PC-9 (cell line): Measurements from ENCODE around the gene FEM1B. TPM values are rescaled to one million over a fixed set of nuclear protein-coding genes. Genes with fewer than 3 reads are reported as not detected.

Experiments used
- BruUV-seq: library from RNA; stranded (reverse); fragments of 400-500 nt; replicated peaks from 2 replicates; lab custom pipeline; 2021; lab: Mats Ljungman, UMichigan
- CTCF ChIA-PET: fragments of 300-600 bp; sonication (Branson Sonifier 250); formaldehyde crosslinking; loops from one replicate; lab custom pipeline; 2022; ENCODE audit warnings: antibody characterized with exemption; lab: Charles Lee
- POLR2A ChIA-PET: fragments of 300-600 bp; sonication (Branson Sonifier 250); formaldehyde crosslinking; loops from one replicate; lab custom pipeline; 2022; ENCODE audit warnings: antibody characterized with exemption; ENCODE audit not compliant: unreplicated experiment; lab: Charles Lee
- DNase-seq, 2 experiments: peaks; one replicate each; pipeline versions ENCODE4 v3.0.0 to v3.0.0-alpha.2; 2015 to 2022; ENCODE audit warnings: mixed read lengths in 1 of 2
- H2AFZ ChIP-seq: fragments of 200-600 bp; sonication (generic); 2 replicates; pipeline ENCODE4 v1.8.1; 2017; ENCODE audit warnings: antibody characterized with exemption
- H3F3A ChIP-seq: fragments of 200-600 bp; sonication (generic); 2 replicates; pipeline ENCODE4 v1.8.1; 2017; ENCODE audit warnings: antibody characterized with exemption, mild to moderate bottlenecking, low read depth; ENCODE audit not compliant: insufficient read depth
- H3K27ac ChIP-seq: fragments of 200-600 bp; sonication (generic); 2 replicates; pipeline ENCODE4 v1.6.1; 2016; ENCODE audit warnings: mixed run types
- H3K27me3 ChIP-seq: fragments of 200-600 bp; sonication (generic); 2 replicates; pipeline ENCODE4 v1.6.1; 2016; ENCODE audit warnings: low read depth, mixed run types; ENCODE audit not compliant: insufficient read depth
- H3K36me3 ChIP-seq: fragments of 200-600 bp; sonication (generic); 2 replicates; pipeline ENCODE4 v1.6.1; 2016; ENCODE audit warnings: low read depth, mixed run types
- H3K4me1 ChIP-seq: fragments of 200-600 bp; sonication (generic); replicated peaks from 2 replicates; pipeline ENCODE4 v1.6.1; 2016; ENCODE audit warnings: mixed run types; ENCODE audit not compliant: insufficient read depth
- H3K4me2 ChIP-seq: fragments of 200-600 bp; sonication (generic); 2 replicates; pipeline ENCODE4 v1.6.1; 2017; ENCODE audit warnings: mixed run types
- H3K4me3 ChIP-seq: fragments of 200-600 bp; sonication (generic); 2 replicates; pipeline ENCODE4 v1.6.1; 2016; ENCODE audit warnings: mixed run types
- H3K79me2 ChIP-seq: fragments of 200-600 bp; sonication (generic); 2 replicates; pipeline ENCODE4 v1.6.1; 2017; ENCODE audit warnings: low read depth, mixed run types
- H3K9me2 ChIP-seq: fragments of 200-600 bp; sonication (generic); 2 replicates; pipeline ENCODE4 v1.8.1; 2017; ENCODE audit warnings: mild to moderate bottlenecking; ENCODE audit not compliant: insufficient read depth
- H3K9me3 ChIP-seq: fragments of 200-600 bp; sonication (generic); 2 replicates; pipeline ENCODE4 v1.8.1; 2016; ENCODE audit warnings: low read depth; ENCODE audit not compliant: insufficient read depth
- H4K20me1 ChIP-seq: fragments of 200-600 bp; sonication (generic); 2 replicates; pipeline ENCODE4 v1.8.1; 2017; ENCODE audit not compliant: insufficient read depth
- CTCF ChIP-seq: fragments of 200-600 bp; sonication (generic); conservative IDR thresholded peaks from 2 replicates; pipeline ENCODE4 v1.6.1; 2017; ENCODE audit warnings: mixed run types, antibody characterized with exemption, mild to moderate bottlenecking, moderate library complexity
- EZH2 ChIP-seq: fragments of 200-600 bp; sonication (generic); IDR thresholded peaks from 2 replicates; pipeline ENCODE4 v1.8.0; 2017; ENCODE audit warnings: antibody characterized with exemption, low read depth
- intact Hi-C: fragments of 100-400 bp; cut with micrococcal nuclease; formaldehyde crosslinking; loops from one replicate; pipeline ENCODE4 v1.10.0; 2022; ENCODE audit not compliant: unreplicated experiment
- total RNA-seq: library from RNA; stranded (reverse); gene quantifications from 2 replicates; pipeline ENCODE4 v1.2.3, GENCODE V29; 2021

Gene FEM1B
- total RNA-seq, 1 experiment from 2014 or later, result 31.6 TPM

GRCh38 chr15:68228971-68229385 is 48.6 kb upstream of the FEM1B start:
- intact Hi-C loops, result loop anchor here (2.0 kb wide), 1 partner anchor 50 kb away; no protein-coding TSS in a partner anchor
- H3K4me3 ChIP-seq, result peak overlapping the region; percentile 90
- DNase-seq, result no peak
- ChIA-PET CTCF (interaction anchor here (0.6 kb wide), 1 partner anchor 67 kb away, joined by 3 read pairs; no protein-coding TSS in a partner anchor), POLR2A (no interaction called here)
- H3K4me2 ChIP-seq, result peak overlapping the region; percentile 93
- BruUV-seq, result no TSS peak
- no peaks in the 10 kb centered on the region for H3K9me2 ChIP-seq
- H4K20me1 ChIP-seq, result no peaks in the 10 kb centered on the region
- H3K27ac ChIP-seq, result no peak overlapping the region
- no peak for TF ChIP-seq EZH2
- TF ChIP-seq CTCF, result no peak
- peak overlapping the region; percentile 88 for H2AFZ ChIP-seq
- H3F3A ChIP-seq, result peaks cover 3% of the 10 kb centered on the region; the same call in 1 of the 2 replicates
- peaks cover 15% of the 10 kb centered on the region; the same call in 1 of the 2 replicates for H3K4me1 ChIP-seq
- no peaks in the 10 kb centered on the region for H3K36me3 ChIP-seq
- H3K9me3 ChIP-seq, result no peaks in the 10 kb centered on the region
- H3K79me2 ChIP-seq, result peaks cover 49% of the 10 kb centered on the region
- no peaks in the 10 kb centered on the region for H3K27me3 ChIP-seq

DNA sequence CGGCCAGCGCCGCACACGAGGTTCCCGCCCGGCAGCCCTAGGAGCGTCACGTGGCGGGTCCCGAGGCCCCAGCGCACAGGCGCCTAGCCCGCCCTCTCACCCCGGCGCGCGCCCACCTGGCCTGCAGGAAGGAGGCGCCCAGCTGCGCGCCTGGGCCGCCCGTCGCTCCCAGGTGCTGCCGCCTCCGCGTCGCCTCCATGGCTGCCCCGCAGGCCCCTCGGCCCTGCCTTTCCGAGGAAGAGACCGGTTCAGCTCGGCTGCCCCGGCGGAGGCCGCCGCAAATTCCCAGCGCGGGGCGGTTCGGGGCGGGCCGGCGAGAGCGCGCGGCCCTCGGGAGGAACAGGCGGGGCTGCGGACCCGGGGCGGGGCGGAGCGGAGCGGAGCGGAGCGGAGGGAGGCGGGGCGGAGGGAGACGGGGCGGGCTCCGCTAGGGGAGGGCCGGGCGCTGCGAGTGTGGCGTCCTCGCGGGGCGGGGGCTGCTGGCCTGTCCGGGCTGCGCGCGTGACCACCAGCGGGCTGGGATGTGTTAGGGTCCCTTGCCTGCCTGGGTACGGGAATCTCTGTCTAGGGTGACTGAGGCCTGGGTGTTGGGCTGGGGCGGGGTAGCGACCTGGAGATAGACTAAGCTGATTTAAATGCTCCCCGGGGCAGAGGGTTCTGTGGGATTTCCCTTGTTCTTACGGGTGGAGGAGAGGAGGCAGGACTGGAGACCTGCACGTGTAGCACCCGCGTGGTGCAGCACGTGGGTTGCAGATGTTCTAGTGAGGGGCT is 48.0 kb upstream of the FEM1B start, which contains the start of gene CLN6:
Gene CLN6 (minus strand): TSS at position 343 of the 771 bp plus-strand sequence. CDS start 144 bp downstream, at position 199.
- Histone ChIP-seq H2AFZ (peak within 1 kb of the TSS; percentile 92), H3K4me1 (peaks cover 15% of the 10 kb centered on the region; the same call in 1 of the 2 replicates), H4K20me1 (no peaks in the 10 kb centered on the region), H3K4me3 (peak within 1 kb of the TSS; percentile 90), H3K4me2 (peak within 1 kb of the TSS; percentile 93), H3K27me3 (no peaks in the 10 kb centered on the region), H3F3A (peaks cover 3% of the 10 kb centered on the region; the same call in 1 of the 2 replicates), H3K27ac (no peak within 1 kb of the TSS), H3K9me2 (no peaks in the 10 kb centered on the region), H3K9me3 (no peaks in the 10 kb centered on the region), H3K79me2 (peaks cover 43% of the 10 kb centered on the region), H3K36me3 (no peaks in the 10 kb centered on the region)
- DNase-seq, result peak; percentile 41 to 79
- ChIA-PET POLR2A (no interaction called here), CTCF (interaction anchor here (0.6 kb wide), 1 partner anchor 67 kb away, joined by 3 read pairs; no protein-coding TSS in a partner anchor)
- intact Hi-C loops, result loop anchor here (2.0 kb wide), 1 partner anchor 49 kb away; no protein-coding TSS in a partner anchor
- no peak for TF ChIP-seq EZH2
- no peak for TF ChIP-seq CTCF
- BruUV-seq, result no TSS peak

- H3K79me2 ChIP-seq, result peaks cover 34% of the 10 kb centered on the region
- TF ChIP-seq EZH2 (no peak), CTCF (no peak)
- peak overlapping the region; percentile 93 for H3K4me2 ChIP-seq
- POLR2A ChIA-PET, result interaction anchor here (0.5 kb wide), 1 partner anchor 69 kb away, joined by 4 read pairs; no protein-coding TSS in a partner anchor
- H3K27me3 ChIP-seq, result no peaks in the 10 kb centered on the region
- DNase-seq, result no peak
- no peaks in the 10 kb centered on the region for H3K9me3 ChIP-seq
- no peaks in the 10 kb centered on the region for H3F3A ChIP-seq
- peaks cover 15% of the 10 kb centered on the region; the same call in 1 of the 2 replicates for H3K4me1 ChIP-seq
- no peaks in the 10 kb centered on the region for H3K9me2 ChIP-seq
- no peaks in the 10 kb centered on the region for H4K20me1 ChIP-seq
- no peaks in the 10 kb centered on the region for H3K36me3 ChIP-seq
- BruUV-seq, result TSS peak; percentile 71
- no peak overlapping the region for H3K27ac ChIP-seq
- intact Hi-C loops, result no loop called here
- CTCF ChIA-PET, result no interaction called here
- peak overlapping the region; percentile 92 for H2AFZ ChIP-seq
- peak overlapping the region; percentile 90 for H3K4me3 ChIP-seq
Measured at GRCh38 chr15:68230157-68231100, 47.1 kb upstream of the FEM1B start.
